DND-41 (cell line): ENCODE data around the gene PIEZO1.

Experiments used
- EZH2 ChIP-seq: IDR thresholded peaks from 3 replicates; pipeline ENCODE4 v1.6.1; 2012; ENCODE audit warnings: borderline replicate concordance, low read depth, mild to moderate bottlenecking, moderate library complexity, low read length, inconsistent platforms; ENCODE audit not compliant: severe bottlenecking
- TF ChIP-seq, protein P1 (sequence below): IDR thresholded peaks from 2 replicates; pipeline ENCODE4 v1.5.1; 2012; ENCODE audit warnings: borderline replicate concordance, low read length, moderate library complexity, mild to moderate bottlenecking; ENCODE audit not compliant: poor library complexity, severe bottlenecking; ENCODE audit errors: extremely low read depth

DNA sequence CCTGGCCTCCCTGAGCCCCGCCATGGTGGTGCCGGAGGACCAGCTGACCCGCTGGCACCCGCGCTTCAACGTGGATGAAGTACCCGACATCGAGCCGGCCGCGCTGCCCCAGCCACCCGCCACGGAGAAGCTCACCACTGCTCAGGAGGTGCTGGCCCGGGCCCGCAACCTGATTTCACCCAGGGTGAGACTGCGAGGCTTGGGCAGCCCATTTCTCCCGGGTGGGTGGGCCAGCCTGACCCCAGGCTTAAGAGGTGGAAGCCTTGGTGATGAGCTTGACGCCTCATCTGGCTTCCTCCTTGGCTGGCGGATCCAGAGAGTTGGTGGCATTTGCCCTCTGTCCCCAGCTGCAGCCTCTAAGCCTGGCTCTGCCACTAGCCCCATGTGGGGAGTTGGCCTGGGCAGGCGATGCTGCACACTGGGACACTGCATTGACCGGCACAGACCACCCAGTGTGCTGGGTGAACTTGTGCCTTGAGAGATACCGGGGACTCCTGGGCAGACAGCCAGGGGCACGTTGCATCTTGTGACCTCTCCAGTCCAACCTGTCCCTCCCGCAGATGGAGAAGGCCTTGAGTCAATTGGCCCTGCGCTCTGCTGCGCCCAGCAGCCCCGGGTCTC, 21.6 kb upstream of the PIEZO1 start:
- TF ChIP-seq, protein P1, sequence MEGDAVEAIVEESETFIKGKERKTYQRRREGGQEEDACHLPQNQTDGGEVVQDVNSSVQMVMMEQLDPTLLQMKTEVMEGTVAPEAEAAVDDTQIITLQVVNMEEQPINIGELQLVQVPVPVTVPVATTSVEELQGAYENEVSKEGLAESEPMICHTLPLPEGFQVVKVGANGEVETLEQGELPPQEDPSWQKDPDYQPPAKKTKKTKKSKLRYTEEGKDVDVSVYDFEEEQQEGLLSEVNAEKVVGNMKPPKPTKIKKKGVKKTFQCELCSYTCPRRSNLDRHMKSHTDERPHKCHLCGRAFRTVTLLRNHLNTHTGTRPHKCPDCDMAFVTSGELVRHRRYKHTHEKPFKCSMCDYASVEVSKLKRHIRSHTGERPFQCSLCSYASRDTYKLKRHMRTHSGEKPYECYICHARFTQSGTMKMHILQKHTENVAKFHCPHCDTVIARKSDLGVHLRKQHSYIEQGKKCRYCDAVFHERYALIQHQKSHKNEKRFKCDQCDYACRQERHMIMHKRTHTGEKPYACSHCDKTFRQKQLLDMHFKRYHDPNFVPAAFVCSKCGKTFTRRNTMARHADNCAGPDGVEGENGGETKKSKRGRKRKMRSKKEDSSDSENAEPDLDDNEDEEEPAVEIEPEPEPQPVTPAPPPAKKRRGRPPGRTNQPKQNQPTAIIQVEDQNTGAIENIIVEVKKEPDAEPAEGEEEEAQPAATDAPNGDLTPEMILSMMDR, result no peak
- TF ChIP-seq EZH2, result no peak
